HG02798 (cell line): ENCODE measurements around the gene GUK1.

Source experiments
- ATAC-seq: cut with Tn5 transposase; IDR thresholded peaks from one replicate; pipeline ENCODE4 v1.9.1; 2021; ENCODE audit warnings: mild to moderate bottlenecking; ENCODE audit not compliant: unreplicated experiment, poor library complexity

Gene GUK1

DNA sequence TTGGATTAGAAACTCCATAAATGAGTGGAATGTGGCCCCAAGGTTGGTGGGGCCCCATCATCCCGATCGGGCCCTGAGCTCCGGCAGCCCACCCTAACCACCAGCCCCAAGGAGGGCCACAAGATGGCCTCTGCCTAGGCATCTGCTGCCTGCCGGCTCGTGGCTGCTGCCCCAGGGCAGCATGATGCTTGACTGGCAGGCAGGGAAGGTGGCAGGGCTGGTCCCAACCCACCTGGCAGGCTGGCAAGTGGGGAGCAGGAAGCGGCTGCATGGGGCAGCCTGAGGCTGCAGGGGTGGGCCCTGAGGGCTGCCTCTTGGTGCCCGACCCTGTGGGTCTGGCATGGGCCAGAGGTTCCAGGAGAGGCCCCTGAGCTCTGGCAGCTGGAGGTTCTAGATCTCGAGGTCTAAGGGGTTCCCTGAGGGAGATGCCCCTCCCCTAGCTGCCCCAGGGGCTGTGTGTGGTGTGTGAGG lies 8.9 kb downstream of the GUK1 start:
- ATAC-seq: no peak

DNA sequence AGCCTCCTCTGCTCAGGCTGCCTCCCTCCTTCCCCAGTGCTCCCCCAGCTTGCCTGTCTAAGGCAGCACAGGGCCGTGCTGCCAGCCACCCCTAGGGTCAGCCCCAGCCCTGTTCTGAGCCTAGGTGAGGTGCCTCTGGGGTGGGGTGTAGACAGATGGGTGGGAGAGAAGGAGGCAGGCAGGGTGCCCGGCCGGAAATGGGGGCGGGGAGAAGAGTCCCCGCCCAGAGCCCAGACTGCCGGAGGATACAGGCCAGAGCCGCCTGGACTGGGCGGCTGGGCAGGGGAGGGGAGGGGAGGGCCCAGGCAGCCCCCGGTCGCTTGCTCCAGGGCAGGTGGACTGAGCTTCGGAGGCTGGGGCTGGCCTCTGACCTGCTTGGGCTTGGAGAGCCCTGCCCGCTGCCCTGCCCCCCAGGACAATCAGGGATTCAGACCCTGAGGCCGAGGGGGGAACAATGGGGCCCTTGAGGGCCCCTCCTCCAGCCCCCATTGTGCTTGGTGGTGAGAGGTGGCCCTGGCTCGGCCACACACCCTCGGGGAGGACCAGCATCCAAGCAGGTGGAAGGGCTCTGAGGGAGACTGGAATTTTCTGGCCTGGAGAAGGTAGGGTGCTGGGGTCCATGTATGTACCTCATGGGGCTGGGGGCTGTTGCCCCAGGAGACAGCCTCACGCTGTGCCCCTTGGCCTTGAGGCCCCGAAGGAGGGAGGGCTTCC lies 9.5 kb downstream of the GUK1 start, which contains the start of gene GJC2:
TSS of gene GJC2 (plus strand) at position 525 of the 714 bp plus-strand sequence. CDS start 7,829 bp downstream, outside the sequence.
- ATAC-seq: no peak

DNA sequence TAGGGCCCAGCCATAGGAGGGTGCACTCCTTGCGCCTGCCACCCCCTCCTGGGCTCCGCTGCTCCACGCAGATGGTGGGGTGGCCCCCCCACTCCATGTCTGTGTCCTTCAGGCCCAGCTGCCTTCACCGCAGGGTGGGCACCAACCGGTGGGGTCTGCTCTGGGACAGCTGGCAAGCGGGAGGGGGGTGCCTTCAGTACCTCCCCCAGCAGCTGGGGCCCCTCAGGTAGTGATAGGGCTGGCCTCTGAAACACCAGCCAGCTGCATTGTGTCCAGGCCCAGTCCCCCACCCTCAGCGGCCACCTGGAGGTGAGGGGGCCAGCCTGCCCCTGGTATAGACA lies 10.0 kb downstream of the GUK1 start:
- no peak for ATAC-seq

DNA sequence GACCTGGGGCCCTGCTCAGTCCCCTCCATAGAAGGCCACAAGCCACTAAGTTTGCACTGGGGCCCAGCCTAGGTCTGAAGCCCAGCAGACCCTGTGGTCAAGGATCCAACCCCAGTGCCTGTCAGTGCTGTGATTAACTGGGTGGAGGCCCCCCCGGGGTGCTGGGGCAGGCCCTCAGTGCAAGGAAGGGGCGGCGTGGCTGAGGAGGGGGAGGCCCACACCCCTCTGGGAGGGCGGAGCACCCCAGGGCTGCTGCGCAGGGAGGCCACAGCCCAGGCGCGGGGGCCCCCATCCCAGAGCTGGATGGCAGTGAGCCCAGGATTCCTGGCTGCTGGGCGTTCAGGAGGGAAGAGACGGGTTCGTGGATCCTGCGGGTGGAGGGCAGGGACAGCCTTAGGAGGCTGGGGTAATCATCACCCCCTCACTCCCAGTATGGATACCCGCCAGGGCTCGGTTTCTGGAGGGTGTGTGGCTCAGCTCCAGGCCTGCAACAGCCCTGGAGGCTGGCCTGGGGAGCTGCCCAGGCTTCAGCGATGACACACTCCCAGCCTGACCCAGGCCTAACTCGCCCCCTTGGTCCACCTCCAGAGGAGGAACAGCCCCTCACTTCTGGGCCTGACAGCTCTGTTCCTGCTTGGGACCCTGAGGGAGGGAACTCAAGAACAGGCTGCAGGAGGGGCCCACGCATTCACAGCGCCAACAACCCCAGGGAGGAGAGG lies 10.5 kb downstream of the GUK1 start:
- no peak for ATAC-seq

DNA sequence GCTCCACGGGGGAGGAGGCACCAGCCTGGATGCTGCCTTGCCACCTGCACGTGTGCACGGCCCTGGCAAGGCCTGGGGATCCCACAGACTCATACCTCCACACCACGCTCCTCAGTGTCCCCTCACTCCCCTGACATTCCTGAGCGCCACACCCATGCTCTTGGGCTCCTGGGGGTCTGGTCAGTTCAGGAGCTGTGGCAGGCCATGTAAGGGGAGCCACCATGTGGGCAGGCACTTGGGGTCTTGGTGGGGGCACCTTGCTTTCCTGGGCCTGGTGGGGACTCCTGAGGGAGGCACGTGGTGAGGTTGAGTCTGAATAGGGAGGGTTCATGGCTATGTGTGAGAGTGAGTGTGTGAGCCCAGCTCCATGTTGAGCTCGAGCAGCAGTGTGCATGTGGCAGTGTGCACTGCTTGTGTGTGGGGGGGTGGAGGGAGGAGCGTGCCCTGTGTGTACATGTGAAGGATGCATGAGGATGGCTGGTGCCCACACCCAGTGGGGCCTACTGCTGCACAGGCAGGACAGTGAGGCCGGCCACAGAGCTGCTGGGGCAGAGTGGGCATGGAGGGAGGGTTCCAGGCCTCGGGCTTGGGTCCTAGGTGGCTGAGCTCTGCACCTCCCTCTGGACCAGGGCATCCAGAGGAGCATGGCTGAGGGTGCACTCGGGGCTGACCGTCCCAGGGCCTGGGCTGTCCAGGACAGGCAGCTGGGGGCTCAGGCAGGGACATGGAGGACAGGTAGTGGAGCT lies 11.3 kb downstream of the GUK1 start:
- ATAC-seq: no peak

DNA sequence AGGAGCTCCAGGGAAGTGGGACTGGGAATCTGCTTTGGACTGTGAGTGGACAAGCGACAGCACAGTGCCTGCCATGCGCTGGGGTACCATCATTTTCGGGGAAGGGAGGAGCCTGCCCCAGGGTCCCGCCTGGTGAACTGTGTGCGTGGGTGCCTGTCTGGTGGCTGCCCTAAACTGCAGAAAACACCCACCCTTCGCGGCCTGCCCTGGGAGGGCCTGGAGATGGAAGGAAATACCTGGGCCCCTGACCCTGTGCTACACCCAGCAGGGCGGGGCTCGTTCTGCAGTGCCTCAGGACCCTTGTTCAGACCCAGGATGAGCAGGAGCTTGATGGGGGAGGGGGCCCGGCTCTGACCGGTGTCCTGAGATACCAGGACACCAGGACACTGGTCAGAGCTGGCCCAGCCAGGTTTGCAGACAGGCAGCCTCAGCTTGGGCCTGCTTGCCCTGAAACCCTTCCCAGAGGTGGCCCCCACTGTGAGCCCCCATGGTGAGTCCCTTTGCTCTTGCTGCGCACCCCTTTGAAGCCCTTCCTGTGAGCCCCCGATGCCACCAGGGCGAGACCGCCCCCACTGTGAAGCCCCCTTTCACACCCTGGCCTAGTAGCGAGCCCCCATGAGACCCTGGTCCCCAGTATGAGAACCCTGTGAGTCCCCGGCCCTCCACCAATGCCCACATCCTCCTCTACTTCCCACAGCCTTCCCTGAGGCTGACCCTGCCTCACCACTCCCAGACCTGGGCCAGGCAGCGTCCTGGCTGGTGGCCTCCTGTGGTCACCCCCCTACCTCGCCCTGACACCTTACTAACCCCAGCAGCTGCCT lies 12.2 kb downstream of the GUK1 start:
- no peak for ATAC-seq

DNA sequence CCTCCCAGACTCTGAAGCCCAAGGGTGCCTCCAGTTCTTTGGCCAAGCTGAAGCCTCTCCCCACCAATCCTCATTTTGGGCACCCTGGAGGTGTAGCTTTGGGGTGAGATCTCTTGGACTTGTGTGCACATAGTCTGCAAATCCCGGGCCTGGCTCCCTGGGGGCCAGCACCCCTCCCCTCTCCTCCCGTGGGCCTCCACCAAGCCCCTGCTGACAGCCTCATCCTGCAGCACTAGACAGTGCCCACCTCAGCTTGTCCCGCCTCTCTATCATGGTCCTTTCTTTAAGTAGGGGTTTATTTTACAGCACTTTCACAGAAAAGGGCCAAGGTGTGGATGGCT lies 12.8 kb downstream of the GUK1 start:
- ATAC-seq: no peak

DNA sequence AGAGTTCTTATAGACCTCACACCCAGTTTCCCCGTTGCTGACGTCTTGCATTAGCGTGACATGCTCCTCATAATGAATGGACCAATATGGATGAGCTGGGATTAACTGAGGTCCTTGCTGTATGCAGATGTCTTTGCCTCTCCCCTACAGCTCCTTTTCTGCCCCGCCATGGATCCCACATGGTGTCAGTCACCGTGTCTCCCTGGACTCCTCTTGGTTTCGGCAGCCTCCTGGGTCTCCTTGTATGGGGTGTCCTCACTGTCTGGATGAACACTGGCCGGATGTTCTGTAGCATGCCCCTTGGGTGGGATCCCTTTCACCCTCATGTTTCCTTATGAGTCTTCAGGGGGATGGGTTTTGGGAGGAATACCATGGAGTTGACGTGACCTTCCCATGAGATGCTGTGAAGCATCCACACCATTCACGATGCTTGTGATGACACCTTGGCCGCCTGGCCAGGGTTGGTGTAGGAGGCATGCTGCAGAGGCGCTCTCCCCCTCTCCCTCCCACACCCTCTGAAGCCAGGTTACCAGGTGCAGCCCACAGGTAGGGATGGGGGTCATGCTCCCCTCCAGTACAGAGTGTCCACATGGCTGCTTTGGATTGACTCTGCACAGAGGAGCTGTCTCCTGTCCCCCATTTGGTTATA lies 14.1 kb downstream of the GUK1 start:
- no peak for ATAC-seq

DNA sequence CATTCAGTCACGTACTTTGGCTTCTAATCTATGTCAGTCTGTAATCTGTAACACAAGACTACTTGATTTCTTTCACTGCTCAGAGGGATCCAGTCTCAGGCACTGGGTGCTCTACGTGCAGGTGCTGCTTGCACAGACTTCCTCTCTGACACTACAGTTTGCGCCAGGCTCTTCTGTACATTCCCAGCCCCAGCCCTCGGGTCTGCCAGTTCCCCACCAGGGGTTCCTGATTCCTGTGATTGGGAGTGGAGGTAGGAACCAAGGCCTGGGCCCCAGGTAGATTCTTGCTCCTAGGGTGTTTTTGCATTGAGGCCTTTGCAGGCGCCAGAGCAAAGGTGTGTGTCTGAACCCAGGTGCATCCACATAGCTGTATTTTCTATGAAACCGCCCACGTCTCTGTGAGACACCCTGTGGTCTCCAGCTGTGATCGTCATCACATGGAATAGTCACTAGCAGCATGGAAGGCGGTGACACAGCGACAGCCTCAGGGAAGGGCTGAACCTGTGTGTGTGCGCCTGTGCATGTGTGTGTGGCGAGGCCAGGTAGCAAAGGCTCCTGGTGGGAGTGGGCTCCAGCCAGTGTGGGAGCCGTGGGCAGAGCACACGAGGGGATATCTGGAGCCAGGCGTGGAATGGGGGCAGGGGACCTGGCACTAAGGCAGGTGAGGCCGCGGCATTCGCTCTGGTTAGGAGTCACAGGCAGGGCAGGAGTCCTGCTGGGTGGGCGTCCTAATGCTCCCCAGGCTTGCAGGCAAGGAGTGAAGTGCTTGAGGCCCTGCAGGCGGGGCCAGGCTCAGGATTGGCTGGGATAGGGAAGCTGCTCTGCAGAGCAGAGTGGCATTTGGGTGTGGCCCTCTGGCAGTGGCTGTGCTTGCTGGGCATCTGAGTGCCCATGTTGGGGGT lies 14.8 kb downstream of the GUK1 start:
- ATAC-seq: no peak

DNA sequence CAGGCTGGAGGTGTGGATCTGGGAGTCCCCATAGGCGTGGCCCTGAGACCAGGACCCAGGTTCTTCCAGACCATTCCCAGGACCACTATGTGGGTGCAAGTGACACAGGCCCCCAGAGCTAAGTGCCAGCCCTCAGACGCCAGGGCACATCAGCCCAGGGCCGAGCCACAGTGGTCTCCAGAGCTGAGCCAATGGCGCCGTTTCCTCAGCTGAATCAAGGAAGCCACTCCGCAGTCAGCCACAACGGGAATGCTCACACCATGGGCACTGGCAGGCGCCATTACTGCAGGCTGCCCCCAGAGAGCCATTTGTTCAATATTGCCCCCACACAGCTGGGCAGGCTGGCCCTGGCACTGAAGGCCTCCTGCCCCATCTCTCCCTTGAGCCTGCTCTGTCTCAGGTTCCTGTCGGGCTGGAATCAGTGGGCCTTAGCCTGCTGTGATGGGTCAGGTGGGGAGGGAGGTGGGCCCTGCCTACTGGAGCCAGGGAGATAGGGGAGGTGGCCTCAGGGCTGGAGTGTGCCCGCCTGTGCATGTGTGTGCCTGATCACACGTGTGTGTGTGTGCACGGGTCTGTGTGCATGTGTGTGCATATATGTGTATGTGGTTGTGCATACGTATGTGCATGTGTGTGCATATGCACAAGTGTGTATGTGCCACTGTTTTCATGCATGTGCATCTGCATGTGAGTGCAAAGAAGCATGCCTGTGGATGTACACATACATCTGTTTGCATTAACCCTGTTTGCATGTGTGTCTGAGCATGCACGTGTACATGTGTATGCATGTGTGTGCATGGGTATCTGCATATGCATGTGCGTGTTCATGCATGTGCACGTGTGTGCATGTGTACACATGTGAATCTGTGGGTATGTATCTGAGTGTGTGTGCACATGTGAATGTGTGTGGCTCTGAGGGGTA lies 15.8 kb downstream of the GUK1 start:
- ATAC-seq: no peak

DNA sequence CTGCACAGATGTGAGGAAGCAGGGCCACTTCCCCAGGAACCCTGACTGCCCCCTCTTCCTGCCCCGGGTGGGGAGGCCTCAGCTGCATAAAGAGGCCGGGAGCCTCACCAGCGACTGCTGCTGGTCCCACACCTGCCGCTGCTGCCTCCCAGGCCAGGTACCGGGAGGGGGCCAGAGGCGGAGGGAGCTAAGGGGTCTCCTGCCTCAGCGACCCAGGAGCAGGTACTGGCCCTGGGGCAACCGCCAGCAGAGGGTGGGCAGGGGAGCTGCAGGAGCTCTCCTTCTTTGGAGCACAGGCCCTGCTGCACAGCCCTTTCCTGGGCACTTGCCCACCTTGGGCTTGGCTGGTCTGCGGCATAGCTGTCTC lies 16.4 kb downstream of the GUK1 start:
- ATAC-seq: no peak

DNA sequence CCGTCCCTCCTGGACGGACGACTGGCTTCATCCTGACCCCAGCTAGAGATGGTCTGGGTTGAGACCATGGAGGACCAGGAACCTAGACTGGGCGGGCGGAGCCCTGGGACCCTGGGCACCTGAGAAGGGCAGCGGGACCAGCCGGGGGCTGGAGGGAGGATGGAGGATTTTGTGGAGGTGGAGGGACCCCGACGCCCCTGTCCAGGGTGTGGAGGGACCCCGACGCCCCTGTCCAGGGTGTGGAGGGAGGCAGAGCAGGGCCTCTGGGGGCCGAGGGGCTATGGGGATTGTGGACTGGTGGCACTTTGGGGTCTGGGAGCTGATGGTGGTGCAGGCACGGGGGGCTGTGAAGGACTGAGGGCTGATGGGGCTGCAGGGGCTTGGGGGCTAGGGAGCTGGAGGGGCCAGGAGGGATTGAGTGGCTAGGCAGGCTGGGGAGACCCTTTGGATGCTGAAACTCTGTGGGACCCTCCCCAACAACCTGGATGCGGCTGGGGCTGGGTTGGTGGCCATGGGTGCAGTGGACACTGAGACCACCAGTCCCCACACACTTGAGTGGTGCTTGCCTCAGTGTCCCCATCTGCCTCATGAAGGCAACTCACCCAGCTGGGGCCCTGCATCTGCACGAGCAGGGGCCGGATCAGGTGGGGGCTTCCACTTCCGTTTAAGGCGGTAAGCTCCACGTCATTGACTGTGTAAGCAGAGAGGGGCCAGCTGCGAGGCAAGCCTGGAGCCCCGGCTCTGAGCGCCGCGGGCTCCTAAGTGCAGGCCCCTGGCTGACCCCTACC lies 17.1 kb downstream of the GUK1 start:
- ATAC-seq: no peak

DNA sequence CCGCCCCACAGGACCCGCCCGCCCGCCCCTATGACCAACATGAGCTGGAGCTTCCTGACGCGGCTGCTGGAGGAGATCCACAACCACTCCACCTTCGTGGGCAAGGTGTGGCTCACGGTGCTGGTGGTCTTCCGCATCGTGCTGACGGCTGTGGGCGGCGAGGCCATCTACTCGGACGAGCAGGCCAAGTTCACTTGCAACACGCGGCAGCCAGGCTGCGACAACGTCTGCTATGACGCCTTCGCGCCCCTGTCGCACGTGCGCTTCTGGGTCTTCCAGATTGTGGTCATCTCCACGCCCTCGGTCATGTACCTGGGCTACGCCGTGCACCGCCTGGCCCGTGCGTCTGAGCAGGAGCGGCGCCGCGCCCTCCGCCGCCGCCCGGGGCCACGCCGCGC lies 17.6 kb downstream of the GUK1 start:
- no peak for ATAC-seq

DNA sequence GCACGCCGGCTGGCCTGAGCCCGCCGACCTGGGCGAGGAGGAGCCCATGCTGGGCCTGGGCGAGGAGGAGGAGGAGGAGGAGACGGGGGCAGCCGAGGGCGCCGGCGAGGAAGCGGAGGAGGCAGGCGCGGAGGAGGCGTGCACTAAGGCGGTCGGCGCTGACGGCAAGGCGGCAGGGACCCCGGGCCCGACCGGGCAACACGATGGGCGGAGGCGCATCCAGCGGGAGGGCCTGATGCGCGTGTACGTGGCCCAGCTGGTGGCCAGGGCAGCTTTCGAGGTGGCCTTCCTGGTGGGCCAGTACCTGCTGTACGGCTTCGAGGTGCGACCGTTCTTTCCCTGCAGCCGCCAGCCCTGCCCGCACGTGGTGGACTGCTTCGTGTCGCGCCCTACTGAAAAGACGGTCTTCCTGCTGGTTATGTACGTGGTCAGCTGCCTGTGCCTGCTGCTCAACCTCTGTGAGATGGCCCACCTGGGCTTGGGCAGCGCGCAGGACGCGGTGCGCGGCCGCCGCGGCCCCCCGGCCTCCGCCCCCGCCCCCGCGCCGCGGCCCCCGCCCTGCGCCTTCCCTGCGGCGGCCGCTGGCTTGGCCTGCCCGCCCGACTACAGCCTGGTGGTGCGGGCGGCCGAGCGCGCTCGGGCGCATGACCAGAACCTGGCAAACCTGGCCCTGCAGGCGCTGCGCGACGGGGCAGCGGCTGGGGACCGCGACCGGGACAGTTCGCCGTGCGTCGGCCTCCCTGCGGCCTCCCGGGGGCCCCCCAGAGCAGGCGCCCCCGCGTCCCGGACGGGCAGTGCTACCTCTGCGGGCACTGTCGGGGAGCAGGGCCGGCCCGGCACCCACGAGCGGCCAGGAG lies 18.3 kb downstream of the GUK1 start:
- ATAC-seq: no peak

DNA sequence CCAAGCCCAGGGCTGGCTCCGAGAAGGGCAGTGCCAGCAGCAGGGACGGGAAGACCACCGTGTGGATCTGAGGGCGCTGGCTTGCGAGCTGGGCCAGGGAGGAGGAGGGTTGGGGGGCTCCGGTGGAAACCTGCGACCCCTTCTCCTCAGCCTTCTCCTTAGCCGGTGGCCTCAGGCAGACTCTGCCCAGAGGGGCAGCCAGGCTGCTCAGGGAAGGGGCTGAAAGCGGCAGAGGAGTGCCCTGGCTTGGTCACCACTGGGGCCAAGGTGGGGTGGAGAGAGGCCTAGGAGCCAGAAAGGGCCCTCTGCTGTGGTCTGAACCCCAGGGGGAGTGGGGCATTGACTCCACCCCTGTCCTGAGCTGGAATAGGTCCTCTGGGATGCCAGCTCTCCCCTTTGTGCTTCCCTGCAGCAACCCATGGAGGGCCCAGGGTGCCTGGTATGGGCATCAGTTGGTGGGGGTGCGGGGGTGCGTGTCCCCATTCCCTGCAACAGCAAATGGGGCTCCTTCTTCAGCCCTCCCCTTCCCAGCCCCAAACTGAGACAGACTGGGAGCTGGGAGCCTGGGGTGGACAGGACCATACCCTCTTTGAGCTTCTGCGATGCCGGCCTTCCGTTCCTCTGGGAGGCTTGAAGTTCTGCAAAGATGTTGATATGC lies 19.1 kb downstream of the GUK1 start:
- ATAC-seq: no peak

DNA sequence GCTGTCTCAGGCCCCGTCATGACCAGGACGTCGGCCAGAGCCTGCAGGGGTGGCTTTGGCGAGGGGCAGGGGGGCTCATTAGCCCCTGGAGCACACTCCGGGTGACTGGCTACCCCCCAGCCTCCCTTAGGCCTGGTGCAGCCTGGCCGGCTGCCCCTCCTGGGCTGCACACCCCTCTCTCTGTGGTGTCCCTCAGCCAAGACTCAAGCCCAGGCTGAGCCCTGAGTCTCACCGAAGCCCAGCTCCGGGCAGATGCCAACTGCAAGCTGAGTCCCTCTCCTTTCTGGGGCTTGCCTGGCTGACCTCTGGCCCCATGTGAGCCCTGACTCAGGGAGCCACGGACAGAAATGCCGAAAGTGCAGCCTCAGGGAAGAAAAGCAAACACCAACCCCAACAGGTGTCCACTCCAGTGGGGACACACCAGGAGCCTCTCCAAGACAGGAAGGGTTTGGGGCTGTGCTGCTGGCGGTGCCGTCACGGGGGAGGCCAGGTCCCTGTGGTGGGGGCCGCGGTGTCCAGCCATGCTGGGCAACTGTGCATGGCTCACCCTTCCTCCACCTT lies 20.2 kb downstream of the GUK1 start:
- no peak for ATAC-seq
